Right ventricle myocardium inferior (tissue), 1 donor: Measurements from ENCODE around the gene TAS1R2. TPM values are rescaled to one million over a fixed set of nuclear protein-coding genes. Genes with fewer than 3 reads are reported as not detected.
A peak's percentile ranks its signal among the peaks of the same experiment; 100 is the strongest.
"Not testable (repeated sequence)": the region's sequence is repeated elsewhere in the genome, so short reads cannot be mapped to it uniquely, and the experiment has no call there.

ENCODE experiments used
- ATAC-seq: fragments of 200-7000 bp; cut with Tn5 transposase; one replicate; pipeline ENCODE4 v1.9.1; 2020; ENCODE audit warnings: mild to moderate bottlenecking, moderate library complexity
- DNase-seq: peaks from one replicate; pipeline ENCODE4 v3.0.0; 2021; ENCODE audit errors: missing footprints
- intact Hi-C: fragments of 100-400 bp; cut with DNase I; formaldehyde crosslinking; loops from one replicate; pipeline ENCODE4 v1.11.0; 2022
- total RNA-seq: library from RNA; stranded (reverse); fragmentation: NEBNext Ultra II Directional; extraction: Animal tissue kit (Norgen Biotek cat#: 25700); gene quantifications from one replicate; pipeline ENCODE4 v1.2.1, GENCODE V29; 2021
- donor health status: DM: no; HTN: yes; CAD: no; lungs with severe emphysema.

The TAS1R2 gene
- total RNA-seq, 1 donor from 2014 or later = not detected

DNA sequence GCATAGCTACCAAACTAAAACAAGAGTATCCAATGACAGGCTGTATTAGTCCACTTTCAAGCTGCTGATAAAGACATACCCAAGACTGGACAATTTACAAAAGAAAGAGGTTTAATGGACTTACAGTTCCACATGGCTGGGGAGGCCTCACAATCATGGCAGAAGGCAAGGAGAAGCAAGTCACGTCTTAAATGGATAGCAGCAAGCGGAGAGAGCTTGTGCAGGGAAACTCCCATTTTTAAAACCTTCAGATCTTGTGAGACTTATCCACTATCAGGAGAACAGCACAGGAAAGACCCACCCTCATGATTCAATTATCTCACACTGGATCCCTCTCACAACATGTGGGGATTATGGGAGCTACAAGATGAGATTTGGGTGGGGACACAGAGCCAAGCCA, 11.7 kb downstream of the TAS1R2 start:
- intact Hi-C loops, DNase-seq, ATAC-seq: not testable (repeated sequence)

DNA sequence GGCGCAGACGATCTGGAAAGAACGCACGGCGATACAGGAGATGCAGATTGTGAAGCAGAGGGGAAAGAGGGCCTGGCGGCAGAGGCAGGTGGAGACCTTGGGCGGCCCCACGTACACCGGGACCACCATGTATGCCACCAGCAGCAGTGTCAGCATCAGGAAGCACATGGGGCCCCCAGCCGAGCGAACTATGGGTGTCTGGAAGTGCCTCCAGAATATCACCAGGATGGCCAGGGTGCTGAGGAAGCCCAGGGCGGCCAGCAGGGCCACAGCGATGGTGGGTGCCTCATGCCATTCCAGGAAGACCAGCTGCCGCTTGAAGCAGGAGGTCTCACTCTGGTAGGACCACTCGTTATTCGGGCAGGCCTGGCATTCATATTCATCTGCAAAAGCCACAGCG, 19.3 kb downstream of the TAS1R2 start:
- intact Hi-C loops = no loop called here
- ATAC-seq (no peak), DNase-seq (no peak)

DNA sequence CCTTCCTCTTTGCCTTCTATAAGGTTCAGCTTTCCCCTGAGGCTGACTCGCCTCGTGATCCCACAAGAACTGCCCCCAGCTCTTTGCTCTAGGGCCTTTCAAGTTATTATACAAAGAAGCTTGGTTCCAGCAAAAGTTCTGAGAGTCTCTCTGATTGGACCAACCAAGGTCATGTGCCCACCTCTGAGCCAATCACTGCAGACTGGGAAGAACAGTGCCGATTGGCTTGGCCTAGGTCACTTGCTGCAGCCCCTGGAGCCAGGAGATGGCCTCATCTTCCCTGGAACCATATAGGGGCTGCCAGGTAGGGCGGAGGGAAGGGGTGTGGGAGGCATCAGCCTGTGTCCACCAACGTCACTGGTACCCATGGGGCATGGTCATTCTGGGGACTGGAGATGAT, 22.8 kb downstream of the TAS1R2 start:
- DNase-seq (no peak), ATAC-seq (no peak)

DNA sequence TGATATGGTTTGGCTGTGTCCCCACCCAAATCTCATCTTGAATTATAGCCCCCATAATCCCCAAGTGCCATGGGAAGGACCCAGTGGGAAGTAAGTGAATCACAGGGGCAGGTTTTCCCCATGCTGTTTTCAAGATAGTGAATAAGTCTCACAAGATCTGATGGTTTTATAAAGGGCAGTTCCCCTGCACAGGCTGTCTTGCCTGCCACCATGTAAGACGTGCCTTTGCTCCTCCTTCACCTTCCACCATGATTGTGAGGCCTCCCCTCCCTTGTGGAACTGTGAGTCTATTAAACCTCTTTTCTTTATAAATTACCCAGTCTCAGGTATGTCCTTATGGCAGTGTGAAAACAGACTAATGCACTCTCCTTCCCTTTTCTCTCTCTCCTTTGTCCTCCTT, 27.1 kb downstream of the TAS1R2 start:
- DNase-seq, intact Hi-C loops, ATAC-seq: not testable (repeated sequence)

More for the DNA sequence above, 22.8 kb downstream of the TAS1R2 start:
- intact Hi-C loops = no loop called here

DNA sequence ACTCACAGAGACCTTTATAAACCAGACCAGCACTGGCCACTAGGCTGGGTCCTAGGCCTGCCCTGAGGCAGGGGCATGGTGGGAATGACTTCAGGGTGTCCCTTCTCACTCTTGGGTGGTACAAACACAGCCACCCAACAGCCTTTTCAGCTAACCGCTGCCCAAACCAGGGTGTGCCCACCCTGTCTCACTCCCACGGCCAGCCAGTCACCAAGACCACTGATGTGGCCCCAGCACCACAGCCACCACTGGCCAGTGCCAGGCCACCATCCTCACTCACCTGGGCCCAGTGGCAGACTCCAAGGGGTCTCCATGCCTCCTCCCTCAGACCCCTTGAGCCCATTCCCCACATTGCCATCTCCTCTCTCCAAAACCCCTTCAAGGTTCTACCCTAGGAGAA, 27.8 kb downstream of the TAS1R2 start:
- ATAC-seq = no peak
- no peak for DNase-seq
- intact Hi-C loops = no loop called here

DNA sequence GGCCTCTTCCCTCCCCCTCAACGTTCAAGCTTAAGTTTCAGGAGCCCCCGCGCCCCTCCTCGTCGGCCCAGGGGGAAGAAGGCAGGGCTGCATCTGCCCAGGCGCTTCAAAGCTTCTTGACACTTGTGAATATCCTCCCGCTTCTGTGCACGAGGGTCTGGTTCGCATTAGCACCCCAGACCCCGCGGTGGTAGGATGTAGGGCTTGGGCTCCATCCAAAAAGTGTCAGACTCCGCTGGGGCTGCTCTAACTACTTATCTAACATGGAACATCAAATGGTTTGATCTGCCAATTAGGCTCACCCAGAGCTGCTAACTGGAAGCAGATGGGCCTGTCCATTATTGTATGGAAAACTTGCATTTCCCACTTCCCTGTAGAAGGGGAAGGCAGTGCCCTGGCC, 28.9 kb downstream of the TAS1R2 start:
- ATAC-seq (no peak), DNase-seq (no peak)
- intact Hi-C loops = no loop called here

DNA sequence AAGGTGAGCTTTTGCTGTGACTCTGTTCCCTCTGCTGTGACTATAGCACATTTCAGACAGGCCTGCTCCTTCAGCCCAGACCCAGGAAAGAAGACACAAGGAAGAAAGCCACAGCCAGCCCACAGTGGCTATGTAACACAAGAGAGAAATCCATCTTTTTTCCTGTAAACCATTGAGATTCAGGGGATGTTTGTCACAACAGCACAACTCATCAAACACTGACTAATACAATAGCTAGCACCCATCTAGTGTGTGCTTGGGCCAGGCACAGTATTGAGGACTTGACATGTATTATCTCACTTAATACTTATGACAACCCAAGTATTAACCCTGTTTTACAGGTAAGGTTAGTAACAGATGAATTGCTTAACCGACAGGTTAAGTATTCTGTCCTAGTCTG, 29.8 kb downstream of the TAS1R2 start:
- intact Hi-C loops = no loop called here
- ATAC-seq (no peak), DNase-seq (no peak)

DNA sequence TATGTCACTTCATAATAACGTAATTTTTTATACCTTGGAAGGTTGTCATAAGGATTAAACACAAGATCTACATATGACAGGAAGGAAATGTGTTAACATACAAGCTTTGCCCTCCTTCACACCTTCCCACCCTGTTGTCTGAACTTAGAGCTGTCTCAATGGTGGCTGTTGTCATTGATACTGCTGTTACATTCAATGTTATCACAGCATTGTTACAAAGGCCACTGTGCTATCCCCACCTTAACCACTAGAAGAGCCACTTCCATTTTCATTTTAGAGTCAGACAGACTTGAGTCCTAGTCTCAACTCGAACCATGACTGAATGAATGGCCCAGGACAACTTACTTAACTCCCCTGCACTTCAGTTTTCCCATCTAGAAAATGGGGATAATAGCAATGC, 31.2 kb downstream of the TAS1R2 start:
- intact Hi-C loops = no loop called here
- DNase-seq = no peak
- no peak for ATAC-seq

DNA sequence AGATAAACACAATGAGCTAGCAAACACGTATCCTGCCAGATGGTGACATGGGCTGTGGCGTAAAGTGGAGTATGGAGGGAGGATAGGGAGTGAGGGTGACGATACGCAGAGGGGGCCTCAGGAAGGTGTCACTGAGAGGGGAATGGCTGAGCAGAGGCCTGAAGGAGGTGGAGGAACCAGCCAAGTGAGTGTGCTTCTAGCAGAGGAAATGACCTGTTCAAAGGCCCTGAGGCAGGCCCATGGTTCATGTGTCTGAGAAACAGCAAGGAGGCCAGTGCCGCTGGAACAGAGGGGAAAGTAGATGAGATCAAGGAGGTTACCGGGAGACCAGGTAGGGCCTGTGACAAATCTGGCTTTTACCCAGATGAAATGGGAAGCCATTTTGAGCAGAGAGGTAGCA, 36.0 kb downstream of the TAS1R2 start:
- intact Hi-C loops = no loop called here
- DNase-seq (no peak), ATAC-seq (no peak)

DNA sequence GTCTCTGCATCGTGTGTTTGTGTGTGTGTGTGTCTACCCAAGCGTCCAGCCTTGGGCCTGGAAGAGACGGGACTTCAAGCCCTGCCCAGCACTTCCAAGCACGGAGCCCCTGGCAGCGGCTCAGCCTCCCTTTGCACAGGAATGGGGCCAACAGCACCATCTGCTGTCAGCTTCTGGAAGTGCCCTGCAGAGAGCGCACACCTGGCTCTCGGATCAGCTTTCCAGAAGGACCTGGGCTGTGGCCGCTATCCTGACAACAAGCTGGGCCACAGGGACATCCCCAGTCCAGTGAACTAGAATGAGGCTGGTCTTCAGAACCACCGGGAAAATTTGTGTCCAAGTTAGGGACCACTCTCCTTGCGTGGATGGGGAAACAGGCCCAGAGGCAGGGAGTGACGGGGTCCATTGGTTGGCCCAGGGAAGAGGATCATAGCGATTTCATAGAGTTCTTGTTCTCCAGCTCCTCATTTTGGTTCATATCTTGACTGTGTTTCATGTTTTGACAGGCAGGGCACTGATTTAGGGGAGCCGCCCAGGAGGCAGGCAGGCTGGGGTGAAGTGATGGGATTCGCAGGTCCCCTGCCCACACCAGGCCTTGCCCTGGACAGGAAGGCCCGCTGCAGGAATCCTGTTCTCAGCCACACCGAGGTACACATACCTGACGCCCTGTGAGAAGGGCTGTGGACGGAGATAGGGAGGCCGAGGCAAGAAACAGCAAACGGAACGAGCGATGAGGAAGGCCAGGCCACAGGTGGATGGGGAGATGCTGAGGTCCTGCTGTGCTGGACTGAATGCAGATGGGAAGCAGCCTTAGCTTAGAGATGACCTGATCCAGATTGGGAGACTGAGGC, 38.4 kb downstream of the TAS1R2 start:
- DNase-seq (peak; percentile 86), ATAC-seq (peak; percentile 76)
- intact Hi-C loops = loop anchor here (1.0 kb wide), 1 partner anchor 224 kb away; no protein-coding TSS in a partner anchor

DNA sequence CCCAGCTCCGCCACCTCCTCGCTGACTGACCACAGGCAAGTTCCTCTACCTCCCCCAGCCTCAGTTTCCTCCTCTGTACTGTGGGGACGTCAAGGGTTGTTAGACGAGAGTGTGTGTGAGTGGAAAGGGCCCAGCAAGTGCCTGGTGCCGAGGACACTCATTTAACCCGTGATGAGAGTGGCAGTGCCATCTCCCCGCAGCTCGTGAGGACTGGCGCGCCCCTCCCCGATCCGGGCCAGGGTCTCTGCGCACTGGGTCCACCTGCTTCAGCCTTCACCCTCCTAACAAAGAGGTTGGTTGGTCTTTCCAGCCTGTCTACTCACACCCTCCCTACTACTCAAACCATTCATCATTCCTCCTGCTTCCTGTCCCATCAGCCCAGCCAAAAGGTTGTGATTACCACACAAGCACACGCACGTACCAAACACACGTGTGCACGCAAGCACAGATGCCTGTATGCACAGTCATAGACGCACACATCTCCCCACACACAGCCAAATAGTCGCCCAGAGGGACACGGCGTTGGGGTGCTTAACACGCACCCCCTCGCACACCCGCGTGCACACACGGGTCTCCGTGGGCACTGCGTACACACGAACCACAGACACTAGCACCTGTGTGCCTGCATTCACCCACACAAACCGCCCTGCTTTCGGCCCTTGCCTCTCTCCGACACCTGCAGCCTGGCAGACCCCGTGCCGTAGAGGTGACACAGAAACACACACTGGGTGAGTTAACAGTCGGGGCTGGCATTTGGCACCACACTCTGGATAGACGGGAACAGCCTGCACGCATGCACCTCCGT, 39.3 kb downstream of the TAS1R2 start:
- intact Hi-C loops = loop anchor here (1.0 kb wide), 1 partner anchor 223 kb away; no protein-coding TSS in a partner anchor
- no peak for ATAC-seq
- DNase-seq = peak; percentile 31

DNA sequence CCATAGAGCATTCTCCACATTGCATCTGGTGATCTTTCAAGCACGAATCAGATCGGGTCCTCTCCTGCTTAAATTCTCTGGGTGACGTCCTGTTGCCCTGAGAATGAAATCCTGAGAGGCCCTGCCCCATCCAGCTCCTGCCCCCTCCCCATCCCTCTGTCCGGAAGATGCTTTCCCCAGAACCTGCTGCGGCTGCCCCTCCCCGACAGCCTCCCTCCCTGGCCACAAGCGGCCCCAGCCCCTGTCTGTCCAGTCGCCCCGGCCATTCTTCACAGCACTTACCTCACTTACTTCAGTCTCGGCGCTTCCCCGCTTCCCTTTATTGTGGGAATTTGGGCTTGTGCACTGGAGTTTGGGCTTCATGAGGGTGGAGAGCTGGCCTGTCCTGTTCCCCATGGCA, 40.3 kb downstream of the TAS1R2 start:
- no peak for ATAC-seq
- intact Hi-C loops = no loop called here
- DNase-seq = no peak

DNA sequence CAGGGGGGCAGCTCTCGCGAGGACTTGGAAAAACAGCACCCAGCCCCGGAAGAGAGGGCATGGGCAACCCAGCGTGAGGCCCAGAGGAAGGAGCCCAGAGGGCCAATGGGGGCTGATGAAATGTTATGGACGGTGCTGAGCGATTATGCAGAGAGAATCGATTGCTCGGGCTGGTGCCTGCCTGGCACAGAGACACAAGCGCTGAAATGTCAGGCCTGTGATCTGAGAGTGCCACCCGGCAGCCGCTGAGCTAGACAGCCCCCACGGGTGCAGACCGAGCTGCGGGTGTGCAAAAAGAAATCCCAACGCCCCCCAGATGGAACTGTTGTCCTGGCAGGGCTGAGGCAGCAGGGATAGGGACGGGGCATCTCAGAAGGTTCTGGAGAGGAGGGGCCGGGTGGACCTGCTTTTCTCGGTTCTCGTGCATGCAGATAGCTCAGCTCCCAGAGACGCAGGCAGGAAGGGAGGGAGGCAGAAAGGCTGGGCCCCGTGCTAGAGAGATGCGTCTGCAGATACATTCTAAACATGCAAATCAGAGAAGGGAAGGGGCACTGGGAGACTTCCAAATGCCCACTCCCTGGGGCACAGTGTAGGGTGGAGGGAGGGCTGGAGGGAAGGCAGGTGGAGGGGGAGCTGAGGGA, 41.5 kb downstream of the TAS1R2 start:
- DNase-seq (peak; percentile 25), ATAC-seq (no peak)
- intact Hi-C loops = no loop called here

DNA sequence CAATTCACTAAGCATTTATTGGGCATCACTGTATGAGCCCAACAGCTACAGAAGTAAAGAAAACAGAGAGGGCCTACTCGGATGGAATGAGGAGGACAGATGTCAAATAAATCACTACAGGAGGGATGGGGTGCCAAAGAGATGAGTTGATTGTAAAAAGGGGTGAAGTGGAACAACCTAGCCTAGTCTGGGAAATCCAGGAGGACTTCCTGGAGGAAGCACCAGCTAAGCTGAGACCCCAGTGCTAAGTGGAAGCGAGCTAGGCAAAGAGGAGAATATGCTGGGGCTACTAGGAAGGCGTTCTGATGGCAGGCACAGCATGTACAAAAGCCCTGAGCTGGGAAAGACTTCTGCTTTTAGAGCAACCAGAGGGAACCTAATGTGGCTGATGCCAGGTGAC, 42.1 kb downstream of the TAS1R2 start:
- ATAC-seq (no peak), DNase-seq (no peak)
- intact Hi-C loops = no loop called here

DNA sequence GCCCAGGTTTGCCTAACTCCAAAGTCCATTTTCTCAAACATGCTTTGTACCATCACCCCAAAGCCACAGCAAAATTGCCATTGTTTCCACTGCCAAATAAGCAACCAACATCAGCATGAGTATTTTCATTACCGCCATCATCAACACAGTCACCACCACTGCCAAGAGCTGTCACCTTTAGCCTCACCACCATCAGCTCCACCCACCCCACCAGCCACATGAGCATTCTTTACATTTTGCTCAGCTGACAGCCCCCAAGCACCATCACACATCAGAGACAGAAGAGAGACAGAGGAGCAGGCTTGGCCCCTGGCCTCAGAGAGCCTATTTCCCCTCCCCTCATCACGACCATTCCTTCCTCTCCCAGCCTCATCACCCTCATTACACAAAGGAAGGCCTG, 42.7 kb downstream of the TAS1R2 start:
- DNase-seq = no peak
- no peak for ATAC-seq
- intact Hi-C loops = no loop called here

DNA sequence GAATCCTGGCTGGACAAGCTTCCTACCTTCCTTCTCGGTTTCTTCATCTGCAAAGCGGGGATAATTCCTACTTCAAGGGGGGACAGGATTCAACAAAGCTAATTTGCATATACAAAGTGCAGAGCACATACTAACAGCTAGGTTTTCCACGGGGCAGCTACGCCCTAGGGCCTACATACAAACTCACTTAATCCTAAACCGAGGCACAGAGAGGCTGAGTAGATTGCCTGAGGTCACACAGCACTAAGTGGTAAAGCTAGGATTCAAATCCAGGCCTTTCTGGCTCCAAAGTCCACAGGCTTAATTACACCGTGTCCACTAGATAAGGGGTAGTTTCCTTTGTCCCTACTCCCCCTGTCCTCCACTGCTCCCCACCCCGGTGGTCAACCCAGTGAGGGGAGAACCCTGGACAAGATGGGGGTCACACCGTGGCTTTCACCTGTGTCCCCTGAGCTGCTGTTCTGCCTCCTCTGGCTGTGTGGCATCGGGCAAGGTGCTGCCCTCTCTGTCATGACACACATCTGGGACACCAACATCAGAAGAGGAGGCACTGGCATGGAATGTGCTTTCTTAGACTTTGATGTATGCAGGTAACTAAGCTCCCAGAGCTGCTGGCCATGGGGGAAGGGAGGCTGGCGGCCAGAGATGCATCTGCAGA, 44.5 kb downstream of the TAS1R2 start:
- DNase-seq (no peak), ATAC-seq (no peak)
- intact Hi-C loops = no loop called here

DNA sequence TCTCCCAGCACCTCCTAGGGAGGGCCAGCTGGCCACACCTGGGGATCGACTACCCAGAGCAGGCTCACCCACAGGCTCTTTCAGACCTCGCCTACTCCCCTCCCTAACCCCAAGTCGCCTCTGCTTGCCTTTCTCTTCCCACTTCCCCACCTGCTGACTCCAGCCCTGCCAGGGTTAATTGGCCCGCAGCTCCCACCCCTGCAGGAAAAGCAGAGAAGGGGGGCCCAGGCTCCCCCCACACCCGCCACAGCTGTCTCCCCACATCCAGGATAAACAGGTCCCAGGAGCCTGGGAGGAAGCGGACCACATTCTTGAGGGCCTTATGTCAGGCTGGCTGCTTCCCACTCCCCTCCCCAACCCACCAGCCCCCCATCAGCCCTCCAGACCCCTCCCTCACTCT, 45.0 kb downstream of the TAS1R2 start:
- no peak for DNase-seq
- intact Hi-C loops = no loop called here
- no peak for ATAC-seq

DNA sequence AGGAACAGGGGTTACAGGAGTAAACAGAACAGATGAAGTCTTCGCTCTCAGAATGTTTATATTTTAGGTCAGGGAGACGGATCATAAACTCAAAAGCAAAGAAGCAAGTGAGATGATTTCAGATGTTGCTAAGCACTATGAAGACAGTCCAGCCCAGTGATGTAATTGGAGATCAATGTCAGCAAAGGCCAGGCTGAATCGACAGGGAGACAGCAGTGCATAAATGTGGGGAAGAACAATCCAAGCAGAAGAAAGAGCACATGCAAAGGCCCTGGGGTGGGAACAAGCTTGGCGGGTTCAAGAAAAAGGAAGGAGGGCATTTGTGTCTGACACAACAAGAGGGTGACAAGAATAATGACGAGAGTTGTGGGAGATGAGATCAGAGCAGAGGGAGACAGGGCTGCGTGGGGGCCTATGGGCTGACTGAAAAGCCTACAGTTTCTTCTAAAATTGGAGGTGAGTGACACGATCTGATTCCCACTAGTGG, 47.0 kb downstream of the TAS1R2 start:
- DNase-seq (no peak), ATAC-seq (no peak)
- intact Hi-C loops = no loop called here
